ENCODE data around the gene GPD1.

The GPD1 gene

DNA sequence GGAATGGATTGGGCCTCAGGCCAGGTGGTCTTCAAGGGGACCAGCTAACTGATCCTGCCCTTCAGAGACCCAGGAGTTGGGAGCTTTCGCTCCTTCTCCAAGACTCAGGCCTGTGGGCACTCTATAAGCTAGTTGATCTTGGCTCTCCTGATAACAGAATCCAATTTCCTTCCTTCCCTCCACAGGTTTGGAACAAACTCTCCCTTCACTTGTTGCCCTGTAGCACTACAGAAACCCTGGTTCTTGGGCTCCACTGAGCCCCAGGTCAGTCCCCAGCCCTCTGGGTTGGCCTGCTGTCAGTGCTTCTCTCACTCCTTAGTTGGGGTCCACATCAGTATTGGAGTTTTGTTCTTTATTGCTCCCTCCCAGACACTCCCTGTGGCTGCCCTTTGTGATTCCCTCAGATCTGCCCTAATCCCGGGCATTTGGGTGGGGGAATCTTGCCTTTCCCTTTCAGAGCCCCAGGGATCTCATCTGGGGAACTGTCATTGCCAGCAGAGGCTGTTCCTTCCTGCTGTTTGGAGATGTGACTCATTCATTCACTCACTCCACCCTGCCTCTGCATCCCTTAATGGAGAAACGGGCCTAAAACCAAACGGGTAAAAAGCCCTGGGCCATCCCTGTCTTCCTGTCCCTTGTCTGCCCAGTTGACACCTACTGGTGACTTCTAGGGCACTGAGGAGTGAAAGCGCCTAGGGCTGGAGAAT lies 4.4 kb upstream of the GPD1 start:
- Histone ChIP-seq H3K27me3 (ENCODE audit: control insufficient read depth in 2 of 2, insufficient read depth in 2 of 2, low read length in 2 of 2) (no peaks in the 10 kb centered on the region), H3K4me3 (ENCODE audit: low read length in 2 of 2) (no peak overlapping the region), H3K27ac (ENCODE audit: low read depth in 2 of 2, low read length in 2 of 2) (no peak overlapping the region), H3K9me3 (ENCODE audit: control insufficient read depth in 2 of 2, low read length in 2 of 2) (no peaks in the 10 kb centered on the region), H3K4me1 (ENCODE audit: control insufficient read depth in 2 of 2, insufficient read depth in 2 of 2, low read length in 2 of 2) (peaks cover 11 to 12% of the 10 kb centered on the region in 2 donors), H3K9ac (ENCODE audit: low read depth in 1 of 2, low read length in 2 of 2) (no peak overlapping the region), H3K36me3 (ENCODE audit: control insufficient read depth in 2 of 2, insufficient read depth in 2 of 2, low read length in 2 of 2) (peaks cover 54 to 55% of the 10 kb centered on the region in 2 donors)

DNA sequence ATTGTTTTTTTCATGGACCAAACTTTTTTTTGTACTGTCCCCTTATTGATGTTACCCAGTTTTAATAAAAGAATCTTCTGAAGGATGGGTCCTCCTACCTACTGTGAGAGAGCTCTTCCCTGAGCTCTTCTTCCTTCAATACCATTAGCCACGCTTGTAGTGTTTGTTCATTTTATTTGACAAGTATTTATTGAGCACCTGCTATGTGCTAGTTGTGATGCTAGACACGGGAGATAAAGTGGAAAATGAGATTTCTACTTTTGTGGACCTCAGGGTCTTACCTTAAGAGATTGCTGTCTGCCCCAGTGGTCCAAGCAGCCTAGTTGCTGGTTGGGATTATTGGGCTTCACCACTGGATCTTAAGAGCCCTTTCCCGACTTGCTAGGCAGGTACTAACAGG lies 3.2 kb upstream of the GPD1 start:
- peaks cover 14 to 19% of the 10 kb centered on the region in 2 donors for H3K4me1 ChIP-seq (ENCODE audit: control insufficient read depth in 2 of 2, insufficient read depth in 2 of 2, low read length in 2 of 2)
- H3K27ac ChIP-seq (ENCODE audit: low read depth in 2 of 2, low read length in 2 of 2) = no peak overlapping the region
- peaks cover 45 to 47% of the 10 kb centered on the region in 2 donors for H3K36me3 ChIP-seq (ENCODE audit: control insufficient read depth in 2 of 2, insufficient read depth in 2 of 2, low read length in 2 of 2)
- no peaks in the 10 kb centered on the region for H3K27me3 ChIP-seq (ENCODE audit: control insufficient read depth in 2 of 2, insufficient read depth in 2 of 2, low read length in 2 of 2)
- no peaks in the 10 kb centered on the region for H3K9me3 ChIP-seq (ENCODE audit: control insufficient read depth in 2 of 2, low read length in 2 of 2)
- no peak overlapping the region for H3K4me3 ChIP-seq (ENCODE audit: low read length in 2 of 2)
- no peak overlapping the region for H3K9ac ChIP-seq (ENCODE audit: low read depth in 1 of 2, low read length in 2 of 2)

DNA sequence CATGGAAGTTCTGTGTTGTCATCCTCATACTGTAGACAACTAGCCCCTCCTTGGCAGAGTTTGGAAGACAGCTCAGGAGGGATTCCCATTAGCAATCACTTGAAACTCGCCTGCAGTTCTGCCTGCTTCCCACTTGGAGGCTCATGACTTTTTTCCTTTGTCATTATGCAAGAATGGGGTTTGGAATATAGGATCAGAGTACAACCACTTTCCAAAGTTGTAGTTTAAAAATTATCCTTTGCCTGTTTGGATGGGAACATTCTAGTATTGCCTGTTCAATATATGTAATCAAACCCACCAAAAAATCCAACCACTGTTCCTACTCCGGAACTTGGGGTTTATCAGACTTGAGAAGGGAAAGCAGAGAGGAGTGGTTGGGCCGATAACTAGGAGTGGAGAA lies 2.1 kb upstream of the GPD1 start:
- no peak overlapping the region for H3K9ac ChIP-seq (ENCODE audit: low read depth in 1 of 2, low read length in 2 of 2)
- H3K27ac ChIP-seq (ENCODE audit: low read depth in 2 of 2, low read length in 2 of 2) = no peak overlapping the region
- H3K4me3 ChIP-seq (ENCODE audit: low read length in 2 of 2) = no peak overlapping the region
- H3K4me1 ChIP-seq (ENCODE audit: control insufficient read depth in 2 of 2, insufficient read depth in 2 of 2, low read length in 2 of 2) = peaks cover 14 to 19% of the 10 kb centered on the region in 2 donors
- no peaks in the 10 kb centered on the region for H3K9me3 ChIP-seq (ENCODE audit: control insufficient read depth in 2 of 2, low read length in 2 of 2)
- no peaks in the 10 kb centered on the region for H3K27me3 ChIP-seq (ENCODE audit: control insufficient read depth in 2 of 2, insufficient read depth in 2 of 2, low read length in 2 of 2)
- H3K36me3 ChIP-seq (ENCODE audit: control insufficient read depth in 2 of 2, insufficient read depth in 2 of 2, low read length in 2 of 2) = peaks cover 34 to 36% of the 10 kb centered on the region in 2 donors

DNA sequence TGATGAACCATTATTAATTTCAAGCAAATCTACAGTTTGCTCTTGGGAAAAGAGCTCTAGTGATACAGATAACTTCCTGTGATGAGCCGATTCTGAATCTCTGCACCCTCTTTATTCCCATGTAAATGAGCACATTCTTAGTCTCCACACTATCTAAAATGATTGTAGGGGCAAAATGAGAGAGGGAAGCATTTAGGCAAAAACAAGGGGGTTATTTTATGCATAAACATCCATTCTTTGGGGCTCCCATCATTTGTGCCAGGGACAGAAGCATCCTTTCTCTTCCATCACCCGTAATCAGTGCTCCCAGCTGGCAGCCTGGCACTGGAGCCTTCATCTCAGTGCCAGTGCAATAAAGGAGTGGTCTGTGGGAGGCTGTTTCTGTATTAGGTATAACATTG lies 1.7 kb upstream of the GPD1 start:
- H3K36me3 ChIP-seq (ENCODE audit: control insufficient read depth in 2 of 2, insufficient read depth in 2 of 2, low read length in 2 of 2) = peaks cover 29 to 34% of the 10 kb centered on the region in 2 donors
- no peaks in the 10 kb centered on the region for H3K27me3 ChIP-seq (ENCODE audit: control insufficient read depth in 2 of 2, insufficient read depth in 2 of 2, low read length in 2 of 2)
- peaks cover 14 to 19% of the 10 kb centered on the region in 2 donors for H3K4me1 ChIP-seq (ENCODE audit: control insufficient read depth in 2 of 2, insufficient read depth in 2 of 2, low read length in 2 of 2)
- H3K9ac ChIP-seq (ENCODE audit: low read depth in 1 of 2, low read length in 2 of 2) = no peak overlapping the region
- H3K4me3 ChIP-seq (ENCODE audit: low read length in 2 of 2) = no peak overlapping the region
- no peak overlapping the region for H3K27ac ChIP-seq (ENCODE audit: low read depth in 2 of 2, low read length in 2 of 2)
- no peaks in the 10 kb centered on the region for H3K9me3 ChIP-seq (ENCODE audit: control insufficient read depth in 2 of 2, low read length in 2 of 2)

DNA sequence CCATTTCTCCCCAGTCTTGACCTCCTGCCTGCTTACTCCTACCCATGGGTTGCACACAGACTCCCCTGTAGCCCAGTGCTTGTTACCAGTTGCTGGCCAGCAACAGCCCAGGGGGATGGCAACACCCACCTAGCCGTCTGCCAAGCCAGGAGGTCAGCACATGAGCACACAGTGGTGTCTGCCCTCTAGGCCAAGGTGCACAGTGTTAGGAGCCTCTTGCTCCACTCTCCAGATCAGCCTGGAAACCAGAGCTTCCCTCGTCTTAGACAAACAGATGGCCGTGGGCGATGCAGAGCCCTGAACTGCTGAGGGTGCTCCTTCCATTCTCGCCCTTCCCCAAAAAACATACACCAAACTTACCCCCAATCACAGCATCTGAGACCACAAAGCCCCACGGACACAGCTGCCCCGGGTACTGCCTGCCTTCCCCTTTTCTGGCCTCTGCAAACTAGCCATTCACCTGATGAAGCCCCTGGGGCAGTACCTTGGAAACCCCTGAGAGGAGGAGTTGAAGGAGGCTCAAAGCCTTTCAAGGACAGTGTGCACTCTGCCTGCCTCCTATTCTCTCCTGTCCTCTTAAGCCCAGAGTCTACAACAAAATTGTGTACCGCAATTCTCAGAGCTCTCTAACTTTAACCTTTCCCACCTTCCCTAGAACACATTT lies 1.0 kb upstream of the GPD1 start:
- Histone ChIP-seq H3K4me1 (ENCODE audit: control insufficient read depth in 2 of 2, insufficient read depth in 2 of 2, low read length in 2 of 2) (peaks cover 14 to 19% of the 10 kb centered on the region in 2 donors), H3K27ac (ENCODE audit: low read depth in 2 of 2, low read length in 2 of 2) (no peak overlapping the region), H3K36me3 (ENCODE audit: control insufficient read depth in 2 of 2, insufficient read depth in 2 of 2, low read length in 2 of 2) (peaks cover 27 to 32% of the 10 kb centered on the region in 2 donors), H3K27me3 (ENCODE audit: control insufficient read depth in 2 of 2, insufficient read depth in 2 of 2, low read length in 2 of 2) (no peaks in the 10 kb centered on the region), H3K4me3 (ENCODE audit: low read length in 2 of 2) (no peak overlapping the region), H3K9me3 (ENCODE audit: control insufficient read depth in 2 of 2, low read length in 2 of 2) (no peaks in the 10 kb centered on the region), H3K9ac (ENCODE audit: low read depth in 1 of 2, low read length in 2 of 2) (no peak overlapping the region)

DNA sequence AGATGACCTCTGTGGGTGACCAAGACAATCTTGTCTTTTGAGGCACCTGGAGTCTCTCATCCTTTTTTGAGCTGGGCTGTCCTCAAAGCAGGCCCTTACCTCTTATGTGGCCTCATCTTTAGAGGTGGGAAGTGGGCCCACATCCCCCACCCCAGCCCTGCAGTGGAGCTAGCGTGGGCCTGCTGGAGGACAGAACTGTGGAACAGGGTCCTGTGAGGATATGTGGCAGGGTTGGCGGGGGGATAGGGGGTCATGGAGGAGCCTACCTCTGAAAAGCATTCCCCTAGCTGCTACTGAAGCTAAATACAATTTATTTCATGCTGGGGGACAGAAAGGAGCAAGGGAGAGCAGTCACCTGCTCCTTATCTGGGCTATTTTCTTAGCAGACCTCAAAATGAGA lies 457 bp upstream of the GPD1 start:
- no peak overlapping the region for H3K4me3 ChIP-seq (ENCODE audit: low read length in 2 of 2)
- peaks cover 14 to 19% of the 10 kb centered on the region in 2 donors for H3K4me1 ChIP-seq (ENCODE audit: control insufficient read depth in 2 of 2, insufficient read depth in 2 of 2, low read length in 2 of 2)
- H3K27ac ChIP-seq (ENCODE audit: low read depth in 2 of 2, low read length in 2 of 2) = no peak overlapping the region
- no peaks in the 10 kb centered on the region for H3K27me3 ChIP-seq (ENCODE audit: control insufficient read depth in 2 of 2, insufficient read depth in 2 of 2, low read length in 2 of 2)
- no peaks in the 10 kb centered on the region for H3K9me3 ChIP-seq (ENCODE audit: control insufficient read depth in 2 of 2, low read length in 2 of 2)
- peak overlapping the region in 1 of 2 donors; percentile 5 for H3K9ac ChIP-seq (ENCODE audit: low read depth in 1 of 2, low read length in 2 of 2)
- peaks cover 23 to 26% of the 10 kb centered on the region in 2 donors for H3K36me3 ChIP-seq (ENCODE audit: control insufficient read depth in 2 of 2, insufficient read depth in 2 of 2, low read length in 2 of 2)

DNA sequence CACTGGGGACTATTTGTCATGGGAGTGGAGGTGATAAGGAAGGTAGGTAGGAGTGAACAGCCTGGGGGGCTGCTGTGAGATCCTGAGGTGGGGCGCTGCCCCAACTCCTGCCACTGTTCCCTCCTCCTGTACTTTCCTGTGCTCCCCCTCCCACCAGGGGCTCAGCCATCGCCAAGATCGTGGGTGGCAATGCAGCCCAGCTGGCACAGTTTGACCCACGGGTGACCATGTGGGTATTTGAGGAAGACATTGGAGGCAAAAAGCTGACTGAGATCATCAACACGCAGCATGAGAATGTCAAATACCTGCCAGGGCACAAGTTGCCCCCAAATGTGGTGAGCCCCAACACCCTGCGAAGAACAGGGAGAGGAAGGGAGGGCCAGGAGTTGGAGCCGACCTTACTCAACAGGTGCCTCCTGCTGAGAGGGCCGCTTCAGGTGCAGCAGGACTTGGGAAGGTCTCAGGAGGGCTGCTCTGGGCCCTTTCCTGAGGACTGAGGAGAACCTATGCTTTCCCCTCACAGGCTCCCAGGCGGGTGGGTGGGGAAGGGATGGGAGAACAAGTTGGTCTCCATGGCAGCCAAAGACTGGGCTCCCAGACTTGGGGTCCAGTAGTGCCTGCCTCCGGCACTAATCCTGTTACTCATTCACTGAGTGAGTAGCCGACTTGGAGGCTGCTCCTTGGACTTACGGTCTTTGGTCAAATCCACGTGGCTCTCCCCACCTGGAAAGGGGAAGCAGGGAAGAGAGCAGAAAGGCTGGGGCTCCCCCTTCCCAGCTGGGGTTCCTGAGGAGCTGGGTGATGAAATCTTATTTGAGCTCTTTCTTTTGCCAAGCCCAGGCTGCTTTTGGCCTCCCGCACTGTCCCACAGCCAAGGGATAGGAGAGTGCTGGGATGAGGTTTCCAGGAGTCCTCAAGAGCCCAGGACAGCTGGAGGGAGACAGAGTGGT lies 884 bp downstream of the GPD1 start:
- Histone ChIP-seq H3K4me3 (ENCODE audit: low read length in 2 of 2) (no peak overlapping the region), H3K9me3 (ENCODE audit: control insufficient read depth in 2 of 2, low read length in 2 of 2) (no peaks in the 10 kb centered on the region), H3K9ac (ENCODE audit: low read depth in 1 of 2, low read length in 2 of 2) (no peak overlapping the region), H3K4me1 (ENCODE audit: control insufficient read depth in 2 of 2, insufficient read depth in 2 of 2, low read length in 2 of 2) (peaks cover 21 to 26% of the 10 kb centered on the region in 2 donors), H3K27ac (ENCODE audit: low read depth in 2 of 2, low read length in 2 of 2) (no peak overlapping the region), H3K36me3 (ENCODE audit: control insufficient read depth in 2 of 2, insufficient read depth in 2 of 2, low read length in 2 of 2) (peaks cover 9 to 13% of the 10 kb centered on the region in 2 donors), H3K27me3 (ENCODE audit: control insufficient read depth in 2 of 2, insufficient read depth in 2 of 2, low read length in 2 of 2) (no peaks in the 10 kb centered on the region)

DNA sequence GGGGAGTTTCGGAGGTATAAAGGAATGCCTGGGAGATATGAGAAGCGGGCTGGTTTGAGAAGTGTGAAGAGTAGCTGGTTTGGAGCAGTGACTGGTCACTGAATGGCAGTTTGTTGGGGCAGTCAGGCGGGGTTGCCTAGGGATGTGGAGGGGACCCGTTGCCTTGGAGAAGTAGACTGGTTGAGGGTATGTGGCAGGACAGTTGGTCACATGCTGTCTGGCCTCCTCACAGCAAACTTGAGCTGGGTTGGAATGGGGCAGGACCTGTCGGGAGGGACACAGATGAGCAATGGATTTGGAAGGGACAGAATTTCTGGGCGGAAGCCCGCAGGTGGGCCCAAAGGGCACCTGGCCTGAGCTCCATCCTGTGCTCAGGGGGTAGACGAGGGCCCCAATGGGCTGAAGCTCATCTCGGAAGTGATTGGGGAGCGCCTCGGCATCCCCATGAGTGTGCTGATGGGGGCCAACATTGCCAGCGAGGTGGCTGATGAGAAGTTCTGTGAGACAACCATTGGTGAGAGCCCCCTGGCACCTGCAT lies 2.2 kb downstream of the GPD1 start:
- Histone ChIP-seq H3K9ac (ENCODE audit: low read depth in 1 of 2, low read length in 2 of 2) (no peak overlapping the region), H3K9me3 (ENCODE audit: control insufficient read depth in 2 of 2, low read length in 2 of 2) (no peaks in the 10 kb centered on the region), H3K4me1 (ENCODE audit: control insufficient read depth in 2 of 2, insufficient read depth in 2 of 2, low read length in 2 of 2) (peaks cover 33 to 38% of the 10 kb centered on the region in 2 donors), H3K27me3 (ENCODE audit: control insufficient read depth in 2 of 2, insufficient read depth in 2 of 2, low read length in 2 of 2) (no peaks in the 10 kb centered on the region), H3K27ac (ENCODE audit: low read depth in 2 of 2, low read length in 2 of 2) (no peak overlapping the region), H3K36me3 (ENCODE audit: control insufficient read depth in 2 of 2, insufficient read depth in 2 of 2, low read length in 2 of 2) (peaks cover 2 to 3% of the 10 kb centered on the region in 2 donors), H3K4me3 (ENCODE audit: low read length in 2 of 2) (no peak overlapping the region)

DNA sequence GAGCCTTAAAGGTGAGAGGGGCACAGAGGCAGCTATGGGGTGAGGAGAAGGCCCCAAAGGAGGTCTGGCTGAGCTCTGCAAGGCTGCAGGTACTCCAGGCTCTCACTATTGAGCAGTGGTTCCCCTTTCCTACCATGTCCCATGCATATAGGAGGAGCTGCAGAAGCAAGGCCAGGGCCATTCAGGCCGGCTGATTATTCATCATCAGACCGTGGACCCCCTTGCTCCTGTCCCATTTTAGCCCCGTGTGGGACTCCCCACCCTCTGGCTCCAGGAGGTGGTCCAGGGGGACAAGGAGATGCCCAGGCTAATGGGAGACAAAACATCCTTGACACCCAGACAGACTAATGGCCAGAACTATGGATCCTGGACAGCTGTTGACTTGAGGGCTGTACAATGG lies 3.1 kb downstream of the GPD1 start:
- H3K4me1 ChIP-seq (ENCODE audit: control insufficient read depth in 2 of 2, insufficient read depth in 2 of 2, low read length in 2 of 2) = peaks cover 36 to 43% of the 10 kb centered on the region in 2 donors

More for the DNA sequence above, 3.1 kb downstream of the GPD1 start:
- Histone ChIP-seq H3K36me3 (ENCODE audit: control insufficient read depth in 2 of 2, insufficient read depth in 2 of 2, low read length in 2 of 2) (peaks cover 2 to 3% of the 10 kb centered on the region in 2 donors), H3K9me3 (ENCODE audit: control insufficient read depth in 2 of 2, low read length in 2 of 2) (no peaks in the 10 kb centered on the region), H3K27me3 (ENCODE audit: control insufficient read depth in 2 of 2, insufficient read depth in 2 of 2, low read length in 2 of 2) (no peaks in the 10 kb centered on the region), H3K27ac (ENCODE audit: low read depth in 2 of 2, low read length in 2 of 2) (no peak overlapping the region), H3K4me3 (ENCODE audit: low read length in 2 of 2) (no peak overlapping the region), H3K9ac (ENCODE audit: low read depth in 1 of 2, low read length in 2 of 2) (no peak overlapping the region)
